Mesothelial cell of epicardium (in vitro differentiated cells): ENCODE data around the gene PODXL2. TPM values are rescaled to one million over a fixed set of nuclear protein-coding genes. Genes with fewer than 3 reads are reported as not detected.

Experiments used
- DNase-seq, 2 experiments: peaks; one replicate each; pipeline ENCODE4 v3.0.0; 2021; ENCODE audit warnings: low spot score in 2 of 2; ENCODE audit not compliant: unreplicated experiment in 2 of 2
- H3K27ac Mint-ChIP-seq: 2 replicates; pipeline ENCODE4 v1.8.0; 2021; ENCODE audit warnings: mixed read lengths
- H3K27me3 Mint-ChIP-seq: 2 replicates; pipeline ENCODE4 v1.8.0; 2021; ENCODE audit warnings: low read depth, mixed read lengths
- H3K36me3 Mint-ChIP-seq: 2 replicates; pipeline ENCODE4 v1.8.0; 2021; ENCODE audit warnings: mixed read lengths
- H3K4me1 Mint-ChIP-seq: 2 replicates; pipeline ENCODE4 v1.8.0; 2021; ENCODE audit warnings: mixed read lengths
- H3K4me3 Mint-ChIP-seq: 2 replicates; pipeline ENCODE4 v1.8.0; 2021; ENCODE audit warnings: mild to moderate bottlenecking, moderate library complexity, mixed read lengths
- H3K9me3 Mint-ChIP-seq: 2 replicates; pipeline ENCODE4 v1.8.0; 2021; ENCODE audit warnings: mixed read lengths
- CTCF ChIP-seq: fragments of 200-600 bp; sonication (generic); IDR thresholded peaks from one replicate; pipeline ENCODE4 v1.5.0; 2021; ENCODE audit warnings: antibody characterized with exemption; ENCODE audit not compliant: unreplicated experiment
- total RNA-seq: library from RNA; stranded (reverse); gene quantifications from 3 replicates; pipeline ENCODE4 v1.2.1, GENCODE V29; 2021

PODXL2 gene
- total RNA-seq, 1 donor from 2014 or later: 25.5 TPM

- H3K27me3 Mint-ChIP-seq: peaks cover 27% of the 10 kb centered on the region
- DNase-seq: no peak
- no peaks in the 10 kb centered on the region for H3K9me3 Mint-ChIP-seq
- no peaks in the 10 kb centered on the region for H3K36me3 Mint-ChIP-seq
- peaks cover 30% of the 10 kb centered on the region for H3K4me1 Mint-ChIP-seq
- H3K4me3 Mint-ChIP-seq: no peak overlapping the region
- TF ChIP-seq CTCF: no peak
- no peak overlapping the region for H3K27ac Mint-ChIP-seq
Measured at GRCh38 chr3:127634653-127635052, 5.7 kb downstream of the PODXL2 start.

- DNase-seq: no peak
- no peak for TF ChIP-seq CTCF
- Mint-ChIP-seq H3K27me3 (peaks cover 8% of the 10 kb centered on the region), H3K9me3 (no peaks in the 10 kb centered on the region), H3K4me3 (no peak overlapping the region), H3K36me3 (no peaks in the 10 kb centered on the region), H3K4me1 (peaks cover 8% of the 10 kb centered on the region), H3K27ac (no peak overlapping the region)
Measured at GRCh38 chr3:127637546-127637945, 8.6 kb downstream of the PODXL2 start.

GRCh38 chr3:127637971-127638370, 9.0 kb downstream of the PODXL2 start:
- Mint-ChIP-seq H3K27me3 (peaks cover 8% of the 10 kb centered on the region), H3K9me3 (no peaks in the 10 kb centered on the region), H3K4me1 (peaks cover 6% of the 10 kb centered on the region), H3K27ac (no peak overlapping the region), H3K36me3 (no peaks in the 10 kb centered on the region), H3K4me3 (no peak overlapping the region)
- no peak for DNase-seq
- no peak for TF ChIP-seq CTCF

GRCh38 chr3:127639173-127640041, 10.4 kb downstream of the PODXL2 start:
- H3K27ac Mint-ChIP-seq: peak overlapping the region; percentile 41

GRCh38 chr3:127640042-127640355, 11.0 kb downstream of the PODXL2 start:
- H3K4me1 Mint-ChIP-seq: peaks cover 6% of the 10 kb centered on the region
- peaks cover 2% of the 10 kb centered on the region for H3K36me3 Mint-ChIP-seq
- no peaks in the 10 kb centered on the region for H3K9me3 Mint-ChIP-seq
- H3K27me3 Mint-ChIP-seq: peaks cover 1% of the 10 kb centered on the region
- no peak overlapping the region for H3K27ac Mint-ChIP-seq
- TF ChIP-seq CTCF: no peak
- DNase-seq: no peak
- no peak overlapping the region for H3K4me3 Mint-ChIP-seq

More at GRCh38 chr3:127639173-127640041, 10.4 kb downstream of the PODXL2 start:
- TF ChIP-seq CTCF: no peak
- Mint-ChIP-seq H3K27me3 (peaks cover 4% of the 10 kb centered on the region), H3K36me3 (peaks cover under 1% of the 10 kb centered on the region), H3K9me3 (no peaks in the 10 kb centered on the region), H3K4me3 (no peak overlapping the region), H3K4me1 (peaks cover 6% of the 10 kb centered on the region)
- no peak for DNase-seq
